Breast epithelium (tissue), 3 donors: ENCODE measurements around the gene C3orf85.

Experiments used
- CTCF ChIP-seq, 3 donors: fragments of 450-650 bp; IDR thresholded peaks; one replicate each; pipeline ENCODE4 v1.5.1; 2016 to 2017; ENCODE audit warnings: antibody characterized with exemption in 3 of 3, mild to moderate bottlenecking in 3 of 3, moderate library complexity in 3 of 3
- POLR2A ChIP-seq: fragments of 450-650 bp; IDR thresholded peaks from one replicate; pipeline ENCODE4 v1.6.1; 2016; ENCODE audit warnings: antibody characterized with exemption, mild to moderate bottlenecking, moderate library complexity
- POLR2AphosphoS5 ChIP-seq, 3 donors: sonication (generic); formaldehyde crosslinking; IDR thresholded peaks; one replicate each; pipeline ENCODE4 v1.6.1; 2017; ENCODE audit warnings: antibody characterized with exemption in 3 of 3

GRCh38 chr3:109131276-109131675, 5.2 kb upstream of the C3orf85 start:
- no peak for TF ChIP-seq CTCF (IDR thresholded peaks at IDR 0.05)
- TF ChIP-seq POLR2A = no peak
- no peak for TF ChIP-seq POLR2AphosphoS5 (IDR thresholded peaks at IDR 0.05)
